IMR-90 (cell line): ENCODE measurements around the gene SFXN3. TPM values are rescaled to one million over a fixed set of nuclear protein-coding genes. Genes with fewer than 3 reads are reported as not detected.
A peak's percentile ranks its signal among the peaks of the same experiment; 100 is the strongest.

Experiments used
- ATAC-seq: fragments of 200-7000 bp; cut with Tn5 transposase; 2 replicates; pipeline ENCODE4 v1.9.1; 2020; ENCODE audit warnings: low read depth, mild to moderate bottlenecking, moderate library complexity
- BruUV-seq: library from RNA; stranded (reverse); fragments of 400-500 nt; replicated peaks from 2 replicates; lab custom pipeline; 2021; lab: Mats Ljungman, UMichigan
- CTCF ChIA-PET: fragments of 300-600 bp; formaldehyde crosslinking; extraction: SDS; loops from one replicate; lab custom pipeline; 2021; ENCODE audit warnings: antibody characterized with exemption; lab: Yijun Ruan, JAX
- POLR2A ChIA-PET: fragments of 300-600 bp; sonication (Branson Sonifier 250); formaldehyde crosslinking; loops from one replicate; lab custom pipeline; 2022; ENCODE audit warnings: antibody characterized with exemption; ENCODE audit not compliant: unreplicated experiment; lab: Charles Lee
- DNase-seq: peaks from one replicate; pipeline ENCODE4 v3.0.0; 2013
- H2AFZ ChIP-seq: replicated peaks from 2 replicates; pipeline ENCODE3; 2013; ENCODE audit warnings: low read length, mild to moderate bottlenecking; ENCODE audit not compliant: poor library complexity
- H2AK5ac ChIP-seq: 2 replicates; pipeline ENCODE4 v1.6.1; 2013; ENCODE audit warnings: low read depth, low read length, inconsistent platforms
- H2AK9ac ChIP-seq: replicated peaks from 2 replicates; pipeline ENCODE3; 2013; ENCODE audit warnings: mild to moderate bottlenecking, low read depth, low read length, moderate library complexity; ENCODE audit not compliant: poor library complexity
- H2BK120ac ChIP-seq: 2 replicates; pipeline ENCODE4 v1.6.1; 2013; ENCODE audit warnings: low read depth, low read length, inconsistent platforms
- H2BK15ac ChIP-seq: 3 replicates; pipeline ENCODE4 v1.6.1; 2013; ENCODE audit warnings: low read depth, low read length, inconsistent platforms
- H2BK20ac ChIP-seq: 2 replicates; pipeline ENCODE4 v1.6.1; 2013; ENCODE audit warnings: low read depth, mild to moderate bottlenecking, inconsistent platforms, low read length, moderate library complexity
- H2BK5ac ChIP-seq: 2 replicates; pipeline ENCODE4 v1.6.1; 2013; ENCODE audit warnings: mild to moderate bottlenecking, low read depth, low read length, inconsistent platforms; ENCODE audit not compliant: poor library complexity, severe bottlenecking
- H3K14ac ChIP-seq: replicated peaks from 2 replicates; pipeline ENCODE4 v1.6.1; 2013; ENCODE audit warnings: low read depth, low read length, inconsistent platforms
- H3K18ac ChIP-seq: 2 replicates; pipeline ENCODE4 v1.6.1; 2013; ENCODE audit warnings: low read depth, low read length, control low read depth
- H3K23ac ChIP-seq: 2 replicates; pipeline ENCODE4 v1.6.1; 2013; ENCODE audit warnings: low read depth, low read length, inconsistent platforms
- H3K27ac ChIP-seq: 2 replicates; pipeline ENCODE4 v1.5.1; 2013; ENCODE audit warnings: mild to moderate bottlenecking, control low read depth, low read length; ENCODE audit not compliant: insufficient read depth
- H3K27me3 ChIP-seq: 2 replicates; pipeline ENCODE4 v1.6.1; 2013; ENCODE audit warnings: low read length; ENCODE audit not compliant: control insufficient read depth, insufficient read depth
- H3K36me3 ChIP-seq: 2 replicates; pipeline ENCODE4 v1.6.1; 2013; ENCODE audit warnings: low read length, mixed read lengths; ENCODE audit not compliant: control insufficient read depth, insufficient read depth
- H3K4ac ChIP-seq: 2 replicates; pipeline ENCODE4 v1.6.1; 2013; ENCODE audit warnings: low read depth, low read length, inconsistent platforms
- H3K4me1 ChIP-seq: 2 replicates; pipeline ENCODE4 v1.6.1; 2013; ENCODE audit warnings: low read length, mixed read lengths; ENCODE audit not compliant: control insufficient read depth, insufficient read depth
- H3K4me2 ChIP-seq: 2 replicates; pipeline ENCODE4 v1.6.1; 2013; ENCODE audit warnings: low read depth, mild to moderate bottlenecking, control low read depth, low read length, moderate library complexity
- H3K4me3 ChIP-seq: 2 replicates; pipeline ENCODE4 v1.5.1; 2013; ENCODE audit warnings: low read depth, mild to moderate bottlenecking, control low read depth, low read length, moderate library complexity; ENCODE audit not compliant: insufficient read depth
- H3K56ac ChIP-seq: 2 replicates; pipeline ENCODE4 v1.6.1; 2013; ENCODE audit warnings: low read length, inconsistent platforms; ENCODE audit not compliant: insufficient read depth; ENCODE audit errors: extremely low read depth
- H3K79me1 ChIP-seq, 2 experiments: 2 replicates each; pipeline ENCODE4 v1.6.1; 2013; ENCODE audit warnings: low read length in 2 of 2, inconsistent platforms in 1 of 2, low read depth in 1 of 2
- H3K9ac ChIP-seq: 2 replicates; pipeline ENCODE4 v1.6.1; 2013; ENCODE audit warnings: low read depth, low read length, control low read depth
- H3K9me1 ChIP-seq: 2 replicates; pipeline ENCODE4 v1.6.1; 2013; ENCODE audit warnings: low read length, inconsistent platforms; ENCODE audit not compliant: insufficient read depth
- H3K9me3 ChIP-seq: 2 replicates; pipeline ENCODE4 v1.6.1; 2013; ENCODE audit warnings: low read length; ENCODE audit not compliant: control insufficient read depth, insufficient read depth
- H4K20me1 ChIP-seq: 2 replicates; pipeline ENCODE4 v1.6.1; 2013; ENCODE audit warnings: low read length, inconsistent platforms; ENCODE audit not compliant: insufficient read depth
- H4K5ac ChIP-seq: 2 replicates; pipeline ENCODE4 v1.6.1; 2013; ENCODE audit warnings: mild to moderate bottlenecking, low read depth, low read length, control low read depth
- H4K8ac ChIP-seq, 2 experiments: 2 replicates each; pipeline ENCODE4 v1.6.1; 2013; ENCODE audit warnings: low read depth in 2 of 2, low read length in 2 of 2, control low read depth in 1 of 2, inconsistent platforms in 1 of 2
- H4K91ac ChIP-seq: 2 replicates; pipeline ENCODE4 v1.6.1; 2013; ENCODE audit warnings: low read depth, low read length, inconsistent platforms; ENCODE audit not compliant: insufficient read depth
- MAZ ChIP-seq: IDR thresholded peaks from 2 replicates; pipeline ENCODE4 v1.6.1; 2012; ENCODE audit warnings: low read depth, mild to moderate bottlenecking, low read length, improper control_type of control experiment, moderate library complexity, borderline replicate concordance
- RAD21 ChIP-seq: IDR thresholded peaks from 2 replicates; pipeline ENCODE4 v1.6.1; 2012; ENCODE audit warnings: low read length, improper control_type of control experiment
- SMC3 ChIP-seq: fragments of 150-350 bp; IDR thresholded peaks from 2 replicates; pipeline ENCODE4 v1.6.1; 2016; ENCODE audit warnings: low read depth, mild to moderate bottlenecking, antibody characterized with exemption, low read length, moderate library complexity
- WGBS, 2 experiments: methylation state at CpG; one replicate each; pipeline versions ENCODE4 v1.1.5 to v1.1.7; 2013; ENCODE audit warnings: missing lambda C conversion rate in 2 of 2; ENCODE audit not compliant: insufficient read length in 1 of 2; ENCODE audit errors: extremely low coverage in 2 of 2; 5-methylcytosine and 5-hydroxymethylcytosine counted together
- dilution Hi-C: fragments of 300-500 bp; cut with HindIII; formaldehyde crosslinking; loops from one replicate; pipeline ENCODE4 v1.14.3; 2018; ENCODE audit warnings: low sequenced_read_pairs; ENCODE audit not compliant: unreplicated experiment
- in situ Hi-C: fragments of 300-500 bp; cut with MboI; formaldehyde crosslinking; loops from 3 replicates; pipeline ENCODE4 v1.14.3; 2019; ENCODE audit warnings: low sequenced_read_pairs, inconsistent platforms, mixed read lengths
- intact Hi-C: fragments of 100-400 bp; cut with micrococcal nuclease; formaldehyde crosslinking; loops from 2 replicates; pipeline ENCODE4 v1.10.0; 2022
- polyA plus RNA-seq, 3 experiments: library from polyadenylated mRNA; depleted of rRNA; stranded (reverse); fragments of >200 nt; gene quantifications; 2 replicates each; pipeline ENCODE4 v1.2.3, GENCODE V29; 2012; ENCODE audit warnings: low replicate concordance in 1 of 3
- total RNA-seq: library from RNA; depleted of rRNA; stranded (reverse); fragments of >200 nt; gene quantifications from 2 replicates; pipeline ENCODE4 v1.2.3, GENCODE V29; 2012
- TF ChIP-seq, protein P1 (sequence below): fragments of 150-350 bp; IDR thresholded peaks from 2 replicates; pipeline ENCODE4 v1.6.1; 2016; ENCODE audit warnings: low read depth, mild to moderate bottlenecking, low read length, moderate library complexity, borderline replicate concordance
- TF ChIP-seq, protein P2 (sequence below): conservative IDR thresholded peaks from 2 replicates; pipeline ENCODE4 v1.5.1; 2012; ENCODE audit warnings: mild to moderate bottlenecking, low read depth, low read length, improper control_type of control experiment

The SFXN3 gene
- total and polyA plus RNA-seq, 2 of the 4 experiments (the other 2 are of a cell fraction): 64.7 to 77.2 TPM

GRCh38 chr10:101014230-101014884 lies 16.7 kb upstream of the SFXN3 start:
- no TSS peak for BruUV-seq
- H3K4me3 ChIP-seq: no peak overlapping the region

More at GRCh38 chr10:101014230-101014884, 16.7 kb upstream of the SFXN3 start:
- dilution Hi-C loops: no loop called here
- peak overlapping the region; percentile 80 for H2AFZ ChIP-seq
- H4K8ac ChIP-seq: peak overlapping the region in 1 of 2 experiments; percentile 54; a peak in 1 of 4 replicates
- no peak overlapping the region for H3K18ac ChIP-seq
- no peak overlapping the region for H3K9ac ChIP-seq
- H2BK5ac ChIP-seq: no peak overlapping the region
- no peak overlapping the region for H3K14ac ChIP-seq
- 0 out of 4 replicates have a peak, but pooled peaks cover 0 to 7% of the 10 kb centered on the region in 2 experiments for H3K79me1 ChIP-seq
- H3K27me3 ChIP-seq: no peaks in the 10 kb centered on the region; the same call in 1 of the 2 replicates
- no peak overlapping the region for H3K56ac ChIP-seq
- H2BK120ac ChIP-seq: peak overlapping the region; percentile 41; the same call in 1 of the 2 replicates
- H3K23ac ChIP-seq: no peak overlapping the region
- intact Hi-C loops: loop anchor here (10.0 kb wide), 1 partner anchor 450 kb away; no protein-coding TSS in a partner anchor
- no peak overlapping the region for H3K4me2 ChIP-seq
- CTCF ChIA-PET: interaction anchor here (0.5 to 6.8 kb wide), 17 partner anchors 9 to 452 kb away, joined by 3 to 48 read pairs (median 4); partner anchors contain the start of genes KAZALD1, LZTS2, MRPL43 and PDZD7
- H3K9me1 ChIP-seq: peaks cover 13% of the 10 kb centered on the region
- no peak overlapping the region for H4K5ac ChIP-seq
- H3K27ac ChIP-seq: no peak overlapping the region
- no peaks in the 10 kb centered on the region for H3K9me3 ChIP-seq
- no CpG with 5 or more reads among the region's 11 CpGs for WGBS, 2 experiments
- POLR2A ChIA-PET: no interaction called here
- H3K4ac ChIP-seq: peak overlapping the region; percentile 39
- H4K20me1 ChIP-seq: peaks cover 4% of the 10 kb centered on the region; the same call in 1 of the 2 replicates
- no peaks in the 10 kb centered on the region for H3K36me3 ChIP-seq
- peak overlapping the region; percentile 92 for H2AK9ac ChIP-seq
- no peak overlapping the region for H2BK20ac ChIP-seq
- TF ChIP-seq MAZ (peak; percentile 48; the same call in 1 of the 2 replicates), RAD21 (peak; percentile 88), SMC3 (peak; percentile 81)
- TF ChIP-seq, protein P1, sequence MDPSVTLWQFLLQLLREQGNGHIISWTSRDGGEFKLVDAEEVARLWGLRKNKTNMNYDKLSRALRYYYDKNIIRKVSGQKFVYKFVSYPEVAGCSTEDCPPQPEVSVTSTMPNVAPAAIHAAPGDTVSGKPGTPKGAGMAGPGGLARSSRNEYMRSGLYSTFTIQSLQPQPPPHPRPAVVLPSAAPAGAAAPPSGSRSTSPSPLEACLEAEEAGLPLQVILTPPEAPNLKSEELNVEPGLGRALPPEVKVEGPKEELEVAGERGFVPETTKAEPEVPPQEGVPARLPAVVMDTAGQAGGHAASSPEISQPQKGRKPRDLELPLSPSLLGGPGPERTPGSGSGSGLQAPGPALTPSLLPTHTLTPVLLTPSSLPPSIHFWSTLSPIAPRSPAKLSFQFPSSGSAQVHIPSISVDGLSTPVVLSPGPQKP: no peak
- TF ChIP-seq, protein P2, sequence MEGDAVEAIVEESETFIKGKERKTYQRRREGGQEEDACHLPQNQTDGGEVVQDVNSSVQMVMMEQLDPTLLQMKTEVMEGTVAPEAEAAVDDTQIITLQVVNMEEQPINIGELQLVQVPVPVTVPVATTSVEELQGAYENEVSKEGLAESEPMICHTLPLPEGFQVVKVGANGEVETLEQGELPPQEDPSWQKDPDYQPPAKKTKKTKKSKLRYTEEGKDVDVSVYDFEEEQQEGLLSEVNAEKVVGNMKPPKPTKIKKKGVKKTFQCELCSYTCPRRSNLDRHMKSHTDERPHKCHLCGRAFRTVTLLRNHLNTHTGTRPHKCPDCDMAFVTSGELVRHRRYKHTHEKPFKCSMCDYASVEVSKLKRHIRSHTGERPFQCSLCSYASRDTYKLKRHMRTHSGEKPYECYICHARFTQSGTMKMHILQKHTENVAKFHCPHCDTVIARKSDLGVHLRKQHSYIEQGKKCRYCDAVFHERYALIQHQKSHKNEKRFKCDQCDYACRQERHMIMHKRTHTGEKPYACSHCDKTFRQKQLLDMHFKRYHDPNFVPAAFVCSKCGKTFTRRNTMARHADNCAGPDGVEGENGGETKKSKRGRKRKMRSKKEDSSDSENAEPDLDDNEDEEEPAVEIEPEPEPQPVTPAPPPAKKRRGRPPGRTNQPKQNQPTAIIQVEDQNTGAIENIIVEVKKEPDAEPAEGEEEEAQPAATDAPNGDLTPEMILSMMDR: peak; percentile 93
- H2BK15ac ChIP-seq: peak overlapping the region; percentile 89; the same call in 1 of the 3 replicates
- DNase-seq (peak; percentile 56), ATAC-seq (peak; percentile 58)
- peaks cover 22% of the 10 kb centered on the region for H3K4me1 ChIP-seq
- in situ Hi-C loops: no loop called here
- H2AK5ac ChIP-seq: peak overlapping the region; percentile 94
- no peak overlapping the region for H4K91ac ChIP-seq
